Heart left ventricle (tissue), 16 donors: ENCODE measurements around the gene MCTP2. TPM values are rescaled to one million over a fixed set of nuclear protein-coding genes. Genes with fewer than 3 reads are reported as not detected.

Experiments used
- ATAC-seq, 4 donors: fragments of 200-7000 bp; cut with Tn5 transposase; one replicate each; pipeline ENCODE4 v1.9.1; 2020 to 2022; ENCODE audit warnings: moderate library complexity in 4 of 4, mild to moderate bottlenecking in 3 of 4, moderate number of reproducible peaks in 1 of 4
- DNase-seq, 5 donors: peaks; one replicate each; pipeline ENCODE4 v3.0.0-alpha.2; 2020
- H3K27ac ChIP-seq, 12 donors: fragments of 200-600 bp; sonication (generic) in 4 of 12; one replicate each; pipeline versions ENCODE4 v1.5.0 to v1.8.0; 2016 to 2022; ENCODE audit warnings: mild to moderate bottlenecking in 2 of 12
- H3K27me3 ChIP-seq, 9 donors: fragments of 200-600 bp; sonication (generic) in 2 of 9; one replicate each; pipeline versions ENCODE4 v1.5.1 to v1.8.0; 2016 to 2022; ENCODE audit warnings: mild to moderate bottlenecking in 3 of 9
- H3K36me3 ChIP-seq, 9 donors: fragments of 200-600 bp; sonication (generic) in 2 of 9; one replicate each; pipeline versions ENCODE4 v1.5.0 to v1.8.0; 2018 to 2022; ENCODE audit warnings: mild to moderate bottlenecking in 2 of 9
- H3K4me1 ChIP-seq, 12 donors: fragments of 200-600 bp; sonication (generic) in 4 of 12; one replicate each; pipeline versions ENCODE4 v1.5.0 to v1.8.0; 2016 to 2022; ENCODE audit warnings: mild to moderate bottlenecking in 3 of 12
- H3K4me3 ChIP-seq, 12 donors: fragments of 200-600 bp; sonication (generic) in 4 of 12; one replicate each; pipeline versions ENCODE4 v1.5.0 to v1.8.0; 2017 to 2022; ENCODE audit warnings: mild to moderate bottlenecking in 9 of 12, moderate library complexity in 4 of 12
- H3K9me3 ChIP-seq, 12 donors: fragments of 200-600 bp; sonication (generic) in 4 of 12; one replicate each; pipeline versions ENCODE4 v1.5.0 to v1.8.0; 2016 to 2022; ENCODE audit warnings: mild to moderate bottlenecking in 1 of 12
- POLR2A ChIP-seq, 2 donors: fragments of 450-650 bp; IDR thresholded peaks; one replicate each; pipeline ENCODE4 v1.6.1; 2017; ENCODE audit warnings: antibody characterized with exemption in 2 of 2, mild to moderate bottlenecking in 2 of 2, moderate library complexity in 2 of 2
- WGBS, 4 donors: extraction: QIAGEN DNeasy Blood & Tissue Kit in 2 of 4; methylation state at CpG; one replicate each; pipeline versions ENCODE4 v1.1.5 to v1.1.7; 2013 to 2018; 5-methylcytosine and 5-hydroxymethylcytosine counted together
- intact Hi-C, 10 donors: fragments of 100-400 bp; cut with DNase I; formaldehyde crosslinking; loops; one replicate each; pipeline versions ENCODE4 v1.11.1 to v1.14.2; 2022
- polyA plus RNA-seq, 2 donors: library from polyadenylated mRNA; stranded (reverse); fragments of 200-250 nt; gene quantifications; one replicate each; pipeline ENCODE4 v1.2.3, GENCODE V29; 2013
- total RNA-seq, 9 donors: library from RNA; depleted of rRNA in 2 of 9; stranded (reverse); fragments of >200 nt in 2 of 9; fragmentation: NEBNext Ultra II Directional in 3 of 9; extraction: Animal tissue kit (Norgen Biotek cat#: 25700) in 3 of 9; gene quantifications; one replicate each; pipeline versions ENCODE4 v1.1.0 to v1.2.4, GENCODE V29; 2016 to 2023
- TF ChIP-seq, protein P1 (sequence below), 12 donors: fragments of 200-600 bp; sonication (generic) in 4 of 12; IDR thresholded peaks; one replicate each; pipeline versions ENCODE4 v1.5.0 to v1.8.0; 2018 to 2022; ENCODE audit warnings: antibody characterized with exemption in 12 of 12, mild to moderate bottlenecking in 5 of 12
- donor health status: ischemic (EF 13 %, LVEDD 7.1; RV severe dilation, severe dysfunction).
- donor health status: healthy with polysubstance abuse.
- donor health status: DM: no; HTN: yes; CAD: no.
- donor health status: DM: no; HTN: no; CAD: no.
- donor health status: ischemic (EF 25% LVEDD 6.9; RV normal size, moderate dysfunction).
- donor health status: ischemic (EF 25% LVEDD 5.7; RV mildly dilated, moderate dysfunction).
- donor health status: healthy.
- donor health status: DM: yes; HTN: yes; CAD: no.
- donor health status: ischemic (EF 35%, LVEDD 5.7; RV mildly dilated, moderate dysfunction).
- donor health status: nonischemic (EF 11% LVEDD 7.7; RV severe dilation, severe dysfunction).
- donor health status: DM: yes; HTN: yes; CAD: no.
- donor health status: PGD.
- donor health status: ischemic (EF 29% LVEDD 5.4; RV normal size, mild dysfunction).
- donor health status: nonischemic (EF 23%, LVEDD 6.1; RV moderate dilation, normal function).

The MCTP2 gene
- total and polyA plus RNA-seq, 11 donors = 0.35 to 12.1 (median 2.0) TPM

- DNase-seq (no peak), ATAC-seq (no peak)
- Histone ChIP-seq H3K36me3 (no peaks in the 10 kb centered on the region), H3K9me3 (no peaks in the 10 kb centered on the region), H3K27ac (no peak overlapping the region), H3K4me1 (peaks cover 0 to 50% (median 7%) of the 10 kb centered on the region in 12 donors), H3K27me3 (peaks cover 0 to 38% (median 10%) of the 10 kb centered on the region in 9 donors), H3K4me3 (no peak overlapping the region)
- TF ChIP-seq, protein P1, sequence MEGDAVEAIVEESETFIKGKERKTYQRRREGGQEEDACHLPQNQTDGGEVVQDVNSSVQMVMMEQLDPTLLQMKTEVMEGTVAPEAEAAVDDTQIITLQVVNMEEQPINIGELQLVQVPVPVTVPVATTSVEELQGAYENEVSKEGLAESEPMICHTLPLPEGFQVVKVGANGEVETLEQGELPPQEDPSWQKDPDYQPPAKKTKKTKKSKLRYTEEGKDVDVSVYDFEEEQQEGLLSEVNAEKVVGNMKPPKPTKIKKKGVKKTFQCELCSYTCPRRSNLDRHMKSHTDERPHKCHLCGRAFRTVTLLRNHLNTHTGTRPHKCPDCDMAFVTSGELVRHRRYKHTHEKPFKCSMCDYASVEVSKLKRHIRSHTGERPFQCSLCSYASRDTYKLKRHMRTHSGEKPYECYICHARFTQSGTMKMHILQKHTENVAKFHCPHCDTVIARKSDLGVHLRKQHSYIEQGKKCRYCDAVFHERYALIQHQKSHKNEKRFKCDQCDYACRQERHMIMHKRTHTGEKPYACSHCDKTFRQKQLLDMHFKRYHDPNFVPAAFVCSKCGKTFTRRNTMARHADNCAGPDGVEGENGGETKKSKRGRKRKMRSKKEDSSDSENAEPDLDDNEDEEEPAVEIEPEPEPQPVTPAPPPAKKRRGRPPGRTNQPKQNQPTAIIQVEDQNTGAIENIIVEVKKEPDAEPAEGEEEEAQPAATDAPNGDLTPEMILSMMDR (IDR thresholded peaks at IDR 0.05) = no peak
- no peak for TF ChIP-seq POLR2A (IDR thresholded peaks at IDR 0.05)
- WGBS, 4 donors = 89 to 96% (median 94%) methylated on average over 14 of the region's 14 CpGs
- intact Hi-C loops = loop anchor here in 1 of 10 donors (10.0 kb wide), 1 partner anchor 80 kb away; no protein-coding TSS in a partner anchor
These were observed 3.7 kb downstream of the MCTP2 start for GRCh38 chr15:94235041-94235440.

DNA sequence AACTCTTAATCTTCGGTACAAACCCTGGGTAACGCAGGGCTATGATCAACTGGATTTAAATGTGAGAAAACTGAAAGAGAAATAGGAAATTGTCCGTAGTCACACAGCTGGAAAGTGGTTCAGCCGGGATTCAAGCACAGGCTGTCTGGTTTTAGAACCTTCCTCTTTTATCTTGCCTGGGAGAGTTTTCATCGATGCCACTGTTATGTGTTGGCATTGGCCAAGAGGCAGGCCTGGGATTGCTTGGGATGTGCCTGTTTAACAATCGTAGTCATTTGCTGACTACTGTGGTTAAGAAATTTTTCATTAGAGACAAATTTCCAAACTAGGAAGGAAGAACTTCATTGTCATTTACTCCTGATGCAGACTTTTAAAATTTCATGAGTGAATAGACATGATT is 4.3 kb downstream of the MCTP2 start:
- Histone ChIP-seq H3K9me3 (no peaks in the 10 kb centered on the region), H3K4me3 (no peak overlapping the region), H3K4me1 (peaks cover 0 to 46% (median 7%) of the 10 kb centered on the region in 12 donors), H3K27me3 (peaks cover 0 to 32% (median 8%) of the 10 kb centered on the region in 9 donors), H3K36me3 (no peaks in the 10 kb centered on the region), H3K27ac (no peak overlapping the region)
- WGBS, 4 donors = 78 to 83% (median 80%) methylated on average over 6 of the region's 6 CpGs
- ATAC-seq (no peak), DNase-seq (no peak)
- no peak for TF ChIP-seq POLR2A (IDR thresholded peaks at IDR 0.05)
- TF ChIP-seq, protein P1 (IDR thresholded peaks at IDR 0.05) = no peak
- intact Hi-C loops = loop anchor here in 1 of 10 donors (10.0 kb wide), 1 partner anchor 79 kb away; no protein-coding TSS in a partner anchor

- Histone ChIP-seq H3K9me3 (no peaks in the 10 kb centered on the region), H3K27ac (peak overlapping the region in 1 of 12 donors; percentile 51), H3K4me3 (no peak overlapping the region), H3K36me3 (no peaks in the 10 kb centered on the region), H3K27me3 (peaks cover 0 to 22% (median 2%) of the 10 kb centered on the region in 9 donors), H3K4me1 (peaks cover 0 to 44% (median 2%) of the 10 kb centered on the region in 12 donors)
- TF ChIP-seq, protein P1 (IDR thresholded peaks at IDR 0.05) = no peak
- ATAC-seq (no peak), DNase-seq (no peak)
- 72 to 89% (median 85%) methylated on average over 4 of the region's 4 CpGs for WGBS, 4 donors
- intact Hi-C loops = loop anchor here in 1 of 10 donors (10.0 kb wide), 1 partner anchor 78 kb away; no protein-coding TSS in a partner anchor
These were observed 5.2 kb downstream of the MCTP2 start for GRCh38 chr15:94236608-94237007.

GRCh38 chr15:94237903-94238302 is 6.5 kb downstream of the MCTP2 start:
- DNase-seq (no peak), ATAC-seq (no peak)
- H3K36me3 ChIP-seq = no peaks in the 10 kb centered on the region
- peaks cover 0 to 31% (median 0%) of the 10 kb centered on the region in 12 donors for H3K4me1 ChIP-seq
- H3K9me3 ChIP-seq = no peaks in the 10 kb centered on the region
- no peak overlapping the region for H3K27ac ChIP-seq
- peaks cover 0 to 11% (median 0%) of the 10 kb centered on the region in 9 donors for H3K27me3 ChIP-seq
- 77 to 83% (median 79%) methylated on average over 8 of the region's 8 CpGs for WGBS, 4 donors
- H3K4me3 ChIP-seq = no peak overlapping the region
- intact Hi-C loops = loop anchor here in 1 of 10 donors (10.0 kb wide), 1 partner anchor 77 kb away; no protein-coding TSS in a partner anchor
- no peak for TF ChIP-seq POLR2A (IDR thresholded peaks at IDR 0.05)
- TF ChIP-seq, protein P1 (IDR thresholded peaks at IDR 0.05) = no peak
